Urinary bladder (tissue), 4 donors: ENCODE results near the gene KHDC1L. TPM values are rescaled to one million over a fixed set of nuclear protein-coding genes. Genes with fewer than 3 reads are reported as not detected.
"Not testable (repeated sequence)": the region's sequence is repeated elsewhere in the genome, so short reads cannot be mapped to it uniquely, and the experiment has no call there.

Source experiments
- DNase-seq: peaks from one replicate; pipeline ENCODE4 v3.0.0-alpha.2; 2015; ENCODE audit errors: extremely low spot score
- H3K27ac ChIP-seq: one replicate; pipeline ENCODE4 v1.5.1; 2013; ENCODE audit warnings: low read depth, mild to moderate bottlenecking, moderate library complexity
- H3K36me3 ChIP-seq: one replicate; pipeline ENCODE4 v1.6.1; 2013; ENCODE audit warnings: mild to moderate bottlenecking, moderate library complexity; ENCODE audit not compliant: insufficient read depth
- H3K4me1 ChIP-seq: one replicate; pipeline ENCODE4 v1.6.1; 2013; ENCODE audit warnings: mild to moderate bottlenecking, moderate library complexity; ENCODE audit not compliant: insufficient read depth
- H3K4me3 ChIP-seq: one replicate; pipeline ENCODE4 v1.5.1; 2013; ENCODE audit warnings: low read depth, low read length
- WGBS: extraction: QIAGEN DNeasy Blood & Tissue Kit; methylation state at CpG from one replicate; pipeline ENCODE4 v1.1.7; 2013; 5-methylcytosine and 5-hydroxymethylcytosine counted together
- polyA plus RNA-seq: library from polyadenylated mRNA; stranded (reverse); fragments of 200-250 nt; gene quantifications from one replicate; pipeline ENCODE4 v1.2.3, GENCODE V29; 2013
- total RNA-seq: library from RNA; depleted of rRNA; stranded (reverse); fragments of >200 nt; gene quantifications from one replicate; pipeline ENCODE4 v1.2.3, GENCODE V29; 2014
- donor health status: healthy with polysubstance abuse.
- donor health status: healthy.

Gene KHDC1L
- total RNA-seq (not detected), polyA plus RNA-seq (not detected)

GRCh38 chr6:73225396-73225795, at the start of gene KHDC1L:
Gene KHDC1L, minus strand, starts transcription at chr6:73225496. Its CDS starts 88 bp downstream, at chr6:73225408.
- no peak within 1 kb of the TSS for H3K27ac ChIP-seq
- no peaks in the 10 kb centered on the region for H3K36me3 ChIP-seq
- no peak for DNase-seq
- no peaks in the 10 kb centered on the region for H3K4me1 ChIP-seq
- 82% methylated on average over 4 of the region's 4 CpGs for WGBS
- no peak within 1 kb of the TSS for H3K4me3 ChIP-seq

GRCh38 chr6:73269296-73269695, 44.0 kb upstream of the KHDC1L start:
- H3K4me3 ChIP-seq, H3K36me3 ChIP-seq, DNase-seq, H3K4me1 ChIP-seq, H3K27ac ChIP-seq: not testable (repeated sequence)
- WGBS, result 98% methylated on average over 13 of the region's 13 CpGs

GRCh38 chr6:73268896-73269295, 43.6 kb upstream of the KHDC1L start:
- DNase-seq, H3K27ac ChIP-seq, H3K4me3 ChIP-seq, H3K4me1 ChIP-seq, H3K36me3 ChIP-seq: not testable (repeated sequence)
- 95% methylated on average over 26 of the region's 27 CpGs for WGBS

- H3K27ac ChIP-seq, result no peak overlapping the region
Measured at GRCh38 chr6:73264446-73264845, 39.1 kb upstream of the KHDC1L start.

DNA sequence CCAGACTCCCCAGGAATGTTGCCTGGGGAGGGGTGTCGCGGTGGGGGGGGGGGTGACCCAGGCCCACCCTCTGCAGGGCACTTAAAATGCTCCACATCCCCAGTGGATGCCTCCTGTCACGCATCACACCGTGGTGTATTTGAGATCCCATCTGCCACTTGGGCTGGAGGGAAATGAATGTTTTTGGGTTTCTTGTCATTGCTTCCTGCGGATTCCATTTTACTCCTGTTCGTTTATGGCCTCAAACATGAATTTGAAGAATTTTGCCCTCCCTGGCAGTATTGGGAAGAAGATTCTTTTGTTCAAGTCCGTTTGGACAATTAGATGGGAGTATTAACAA, 38.2 kb upstream of the KHDC1L start:
- Histone ChIP-seq H3K36me3 (no peaks in the 10 kb centered on the region), H3K27ac (no peak overlapping the region), H3K4me3 (peak overlapping the region; percentile 80), H3K4me1 (no peaks in the 10 kb centered on the region)
- DNase-seq, result no peak
- WGBS, result 20% methylated on average over 7 of the region's 7 CpGs

More at GRCh38 chr6:73264446-73264845, 39.1 kb upstream of the KHDC1L start:
- no peak overlapping the region for H3K4me3 ChIP-seq
- no peaks in the 10 kb centered on the region for H3K36me3 ChIP-seq
- DNase-seq, result peak; percentile 20
- 92% methylated on average over 3 of the region's 3 CpGs for WGBS
- no peaks in the 10 kb centered on the region for H3K4me1 ChIP-seq

DNA sequence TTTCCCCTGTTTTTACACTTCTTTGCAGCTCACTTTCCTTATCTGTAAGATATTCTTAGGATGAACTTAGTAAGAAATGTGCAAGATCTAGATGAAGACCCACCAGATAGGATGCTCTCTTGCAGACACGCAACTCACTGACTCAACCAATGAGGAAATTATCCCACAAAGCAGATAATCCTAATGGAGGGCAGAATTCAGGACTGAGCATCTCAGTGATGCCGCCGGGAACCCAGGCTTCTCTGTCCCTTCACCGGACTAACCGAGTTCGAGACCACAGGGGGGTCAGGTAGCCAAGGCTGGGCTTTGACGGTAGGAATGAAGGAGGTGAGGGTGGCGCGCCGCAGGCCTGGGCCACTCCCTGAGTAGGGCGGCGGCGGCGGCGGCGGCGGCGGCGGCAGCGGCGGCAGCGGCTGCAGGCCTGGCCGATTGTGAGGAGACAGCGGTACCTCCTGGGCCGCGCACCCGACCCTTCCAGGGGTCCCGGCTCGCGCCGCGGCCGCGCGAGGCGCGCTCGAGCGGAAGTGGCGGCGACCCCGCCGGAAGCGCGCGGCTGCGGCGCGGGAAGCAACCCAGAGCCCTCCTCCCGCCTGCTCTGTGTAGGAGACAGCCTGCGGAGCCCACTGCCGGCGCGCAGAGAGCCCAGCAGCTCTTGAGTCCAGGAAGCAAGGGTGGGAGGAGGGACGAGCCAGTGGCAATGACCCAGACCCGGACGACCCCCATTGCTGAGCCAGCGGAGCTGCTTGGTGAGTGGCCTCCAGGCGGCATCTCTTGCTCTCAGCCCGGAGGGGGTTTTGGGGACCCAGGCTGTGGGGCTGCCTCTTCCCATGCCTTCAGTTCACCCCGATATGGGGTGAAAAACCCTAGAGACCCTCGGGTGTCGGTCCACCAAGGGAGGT, 37.6 kb upstream of the KHDC1L start, which contains the start of gene KHDC1:
Gene KHDC1, minus strand, starts transcription at position 526 of the 899 bp plus-strand sequence. CDS start 20,679 bp downstream, outside the sequence.
- DNase-seq, result peak; percentile 40
- no peaks in the 10 kb centered on the region for H3K4me1 ChIP-seq
- H3K36me3 ChIP-seq, result no peaks in the 10 kb centered on the region
- H3K4me3 ChIP-seq, result peak within 1 kb of the TSS; percentile 80
- H3K27ac ChIP-seq, result peak within 1 kb of the TSS; percentile 35
- WGBS, result under 1% methylated on average over 63 of the region's 63 CpGs

- H3K27ac ChIP-seq, result no peak overlapping the region
- no peak for DNase-seq
- H3K4me3 ChIP-seq, result no peak overlapping the region
- no peaks in the 10 kb centered on the region for H3K4me1 ChIP-seq
- H3K36me3 ChIP-seq, result no peaks in the 10 kb centered on the region
- 83% methylated on average over 1 of the region's 1 CpG for WGBS
Measured at GRCh38 chr6:73258721-73259120, 33.4 kb upstream of the KHDC1L start.

- H3K4me3 ChIP-seq, H3K36me3 ChIP-seq, DNase-seq, H3K4me1 ChIP-seq, H3K27ac ChIP-seq: not testable (repeated sequence)
- 96% methylated on average over 5 of the region's 5 CpGs for WGBS
Measured at GRCh38 chr6:73254323-73254722, 29.0 kb upstream of the KHDC1L start.

DNA sequence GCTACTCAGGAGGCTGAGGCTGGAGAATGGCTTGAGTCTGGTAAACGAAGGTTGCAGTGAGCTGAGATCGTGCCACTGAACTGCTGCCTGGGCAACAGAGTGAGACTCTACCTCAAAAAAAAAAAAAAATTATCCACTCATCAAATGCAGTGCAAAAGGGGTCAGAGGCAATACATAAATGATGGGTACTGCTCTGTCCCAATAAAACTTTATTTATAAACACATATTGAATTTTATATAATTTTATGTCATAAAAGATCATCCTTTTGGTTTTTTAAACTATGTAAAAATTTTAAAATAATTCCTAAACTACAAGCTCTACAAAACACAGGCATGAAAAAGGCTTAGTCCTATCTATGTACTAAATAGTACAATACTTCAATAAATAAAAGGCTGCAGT, 27.4 kb upstream of the KHDC1L start:
- no peaks in the 10 kb centered on the region for H3K4me1 ChIP-seq
- no peaks in the 10 kb centered on the region for H3K36me3 ChIP-seq
- H3K4me3 ChIP-seq, result no peak overlapping the region
- WGBS, result 95% methylated on average over 2 of the region's 2 CpGs
- DNase-seq, result no peak
- no peak overlapping the region for H3K27ac ChIP-seq

DNA sequence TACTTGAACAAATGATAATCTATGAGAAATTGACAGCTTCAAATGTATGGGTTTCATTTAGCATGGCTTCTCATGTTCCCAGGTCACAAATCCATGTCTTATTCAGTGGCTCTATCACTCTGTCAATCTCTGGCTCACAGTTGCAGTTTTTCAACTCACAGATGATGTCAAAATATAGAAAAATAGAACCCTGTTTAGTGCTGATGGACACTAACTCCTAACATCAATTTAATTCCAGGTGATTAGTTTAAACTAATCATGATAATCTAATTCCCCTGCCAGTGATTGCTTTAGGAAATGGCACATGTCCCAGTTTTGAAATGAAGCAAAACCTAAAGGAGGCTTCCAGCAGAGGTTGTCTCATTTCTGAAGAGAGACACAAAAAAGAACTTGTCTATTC, 24.7 kb upstream of the KHDC1L start:
- peak; percentile 21 for DNase-seq
- H3K4me1 ChIP-seq, result no peaks in the 10 kb centered on the region

DNA sequence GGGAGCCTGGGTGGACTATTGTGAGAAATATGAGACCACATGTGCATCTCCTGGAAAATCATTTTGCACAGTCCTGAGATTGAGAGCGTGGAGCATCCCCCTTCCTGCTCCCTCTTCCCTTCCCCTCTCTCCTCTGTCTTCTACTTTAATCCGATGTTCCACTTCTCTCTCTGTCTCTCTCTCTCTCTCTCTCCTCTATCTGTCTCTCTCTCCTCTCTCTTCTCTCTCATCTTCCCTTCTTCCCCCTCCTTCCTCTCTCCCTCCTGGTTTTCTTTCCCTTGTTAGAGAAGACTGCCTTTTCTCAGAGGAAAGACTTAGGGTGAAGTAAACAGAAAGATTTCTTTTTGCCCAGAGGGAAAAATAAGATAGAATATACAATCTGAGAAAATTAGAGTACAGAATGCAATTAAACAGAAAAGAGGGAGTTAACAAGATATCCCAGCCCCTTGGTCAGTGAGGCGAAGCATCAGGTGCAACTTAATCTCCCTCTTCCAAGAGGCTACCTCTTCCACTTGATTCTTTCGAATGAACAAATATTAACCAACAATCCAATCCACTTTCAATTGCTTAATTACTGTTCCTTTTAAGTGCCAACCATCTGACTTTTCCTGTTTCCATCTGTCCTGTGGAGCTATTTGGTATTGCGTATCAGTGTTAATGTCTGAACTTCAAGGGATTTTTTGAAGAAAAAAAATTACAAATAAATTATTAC, 23.1 kb upstream of the KHDC1L start:
- H3K4me1 ChIP-seq, result no peaks in the 10 kb centered on the region
- no peak for DNase-seq
- H3K4me3 ChIP-seq, result no peak overlapping the region
- no peak overlapping the region for H3K27ac ChIP-seq
- 66% methylated on average over 5 of the region's 5 CpGs for whole genome bisulfite sequencing
- no peaks in the 10 kb centered on the region for H3K36me3 ChIP-seq

More for the DNA sequence above, 24.7 kb upstream of the KHDC1L start:
- no peak overlapping the region for H3K4me3 ChIP-seq
- H3K27ac ChIP-seq, result no peak overlapping the region
- H3K36me3 ChIP-seq, result no peaks in the 10 kb centered on the region

DNA sequence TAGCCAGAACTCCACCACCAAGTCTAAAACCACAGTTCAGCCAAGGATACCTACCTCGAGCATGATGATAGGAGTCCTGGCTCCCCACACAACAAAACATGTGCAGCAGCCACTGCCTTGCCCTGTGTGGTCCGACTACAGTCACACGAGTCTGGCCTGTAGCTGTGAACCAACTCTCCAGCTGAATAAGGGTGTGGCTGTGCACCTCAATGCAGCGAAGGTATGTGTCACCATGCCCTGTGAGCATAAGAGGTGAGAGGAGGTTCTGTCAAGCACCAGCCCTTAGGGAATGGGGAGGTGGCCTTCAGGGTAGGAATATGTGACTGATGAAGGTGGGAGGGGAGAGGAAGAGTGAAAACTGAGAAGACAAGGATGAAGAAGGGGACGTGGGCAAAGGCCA, 16.7 kb upstream of the KHDC1L start:
- no peak for DNase-seq
- Histone ChIP-seq H3K27ac (no peak overlapping the region), H3K4me1 (no peaks in the 10 kb centered on the region), H3K36me3 (no peaks in the 10 kb centered on the region), H3K4me3 (no peak overlapping the region)
- WGBS, result 87% methylated on average over 5 of the region's 5 CpGs

GRCh38 chr6:73240730-73241129, 15.4 kb upstream of the KHDC1L start:
- DNase-seq, result no peak
- Histone ChIP-seq H3K4me3 (no peak overlapping the region), H3K4me1 (no peaks in the 10 kb centered on the region), H3K27ac (no peak overlapping the region), H3K36me3 (no peaks in the 10 kb centered on the region)
- 60% methylated on average over 4 of the region's 4 CpGs for WGBS
